GM19351 (cell line): Measurements from ENCODE around the gene MCTP1.
A peak's percentile ranks its signal among the peaks of the same experiment; 100 is the strongest.

ENCODE experiments used
- ATAC-seq: cut with Tn5 transposase; IDR thresholded peaks from one replicate; pipeline ENCODE4 v1.9.1; 2021; ENCODE audit warnings: mild to moderate bottlenecking, moderate library complexity; ENCODE audit not compliant: unreplicated experiment

Gene MCTP1

DNA sequence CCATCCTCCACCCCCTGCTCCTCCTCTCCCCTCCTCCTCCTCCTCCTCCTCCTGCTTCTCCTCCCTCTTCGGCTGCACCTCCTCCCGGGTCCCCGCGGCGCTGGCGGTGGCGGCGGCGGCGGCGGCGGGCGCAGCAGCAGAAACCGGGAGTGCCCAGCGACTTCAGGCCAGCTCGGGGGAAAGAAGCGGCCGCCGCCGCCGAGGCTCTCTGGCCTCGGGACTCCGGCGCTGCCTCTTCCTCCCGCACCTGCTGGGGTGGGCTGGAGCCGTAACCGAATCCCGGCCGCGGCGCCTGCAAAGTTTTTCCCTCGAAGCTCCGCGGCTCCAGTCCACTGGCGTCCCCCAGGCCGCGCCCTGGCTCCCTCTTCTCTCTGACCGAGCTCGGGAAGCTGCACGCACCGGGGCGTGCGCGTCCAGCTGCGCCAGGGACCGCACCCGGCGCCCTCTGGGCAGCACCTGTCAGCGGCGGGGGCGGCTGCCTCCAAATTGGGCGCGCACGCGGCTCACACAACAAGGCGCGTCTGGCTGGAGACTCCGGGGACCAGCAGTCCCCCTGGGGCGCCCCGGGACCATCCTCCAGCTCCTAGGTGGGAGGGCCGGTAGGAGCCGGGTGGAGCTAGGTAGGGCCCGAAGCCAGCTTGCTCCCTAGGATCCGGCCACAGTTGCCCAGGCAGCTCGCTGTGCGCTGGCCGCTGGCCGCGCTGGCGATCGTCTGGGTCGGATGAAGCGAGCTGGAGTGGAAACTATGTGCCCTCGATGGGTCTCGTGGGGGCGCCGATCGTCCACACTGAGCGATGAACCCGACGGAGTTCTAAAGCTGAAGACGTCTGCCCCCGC lies at the start of gene MCTP1:
Gene MCTP1 (minus strand): TSS at position 523 of the 837 bp plus-strand sequence.
- ATAC-seq, result peak; percentile 32

DNA sequence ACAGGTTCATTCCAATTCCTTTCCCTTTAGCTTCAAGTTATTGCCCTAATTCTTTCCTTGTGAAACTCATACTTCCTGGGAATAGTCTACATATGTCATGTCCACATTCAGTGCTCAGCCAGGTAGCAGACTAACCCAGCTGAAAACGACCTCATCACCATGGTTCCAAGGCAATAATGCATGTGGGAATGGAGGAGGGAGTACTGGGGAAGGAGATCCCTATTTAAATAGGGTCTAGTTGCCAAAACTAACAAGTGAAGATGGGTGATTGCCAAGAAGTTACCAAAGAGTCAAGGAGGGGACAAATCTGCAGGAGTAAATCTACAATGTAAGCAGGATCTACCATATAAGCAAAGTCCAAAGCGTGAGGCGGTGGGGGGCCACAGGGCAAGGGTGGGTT lies 47.3 kb upstream of the MCTP1 start:
- no peak for ATAC-seq

DNA sequence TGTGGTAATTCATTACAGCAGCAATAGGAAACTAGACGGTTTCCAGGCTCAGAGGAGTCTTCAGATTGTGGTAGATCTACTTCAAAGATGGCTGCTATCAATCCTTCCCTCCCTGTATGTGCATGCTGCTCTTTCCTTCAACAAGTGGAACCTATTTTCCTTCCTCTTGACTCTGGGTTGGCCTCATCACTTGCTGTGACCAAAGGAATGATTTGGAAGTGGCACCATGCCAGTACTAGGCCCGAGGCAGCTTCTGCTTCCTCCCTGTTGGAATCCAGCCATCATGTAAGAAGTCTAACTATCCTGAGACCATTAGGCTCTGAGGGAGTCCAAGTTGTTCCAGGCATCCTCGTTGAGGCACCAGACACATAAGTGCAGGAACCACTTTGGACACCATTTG lies 46.5 kb upstream of the MCTP1 start:
- no peak for ATAC-seq

DNA sequence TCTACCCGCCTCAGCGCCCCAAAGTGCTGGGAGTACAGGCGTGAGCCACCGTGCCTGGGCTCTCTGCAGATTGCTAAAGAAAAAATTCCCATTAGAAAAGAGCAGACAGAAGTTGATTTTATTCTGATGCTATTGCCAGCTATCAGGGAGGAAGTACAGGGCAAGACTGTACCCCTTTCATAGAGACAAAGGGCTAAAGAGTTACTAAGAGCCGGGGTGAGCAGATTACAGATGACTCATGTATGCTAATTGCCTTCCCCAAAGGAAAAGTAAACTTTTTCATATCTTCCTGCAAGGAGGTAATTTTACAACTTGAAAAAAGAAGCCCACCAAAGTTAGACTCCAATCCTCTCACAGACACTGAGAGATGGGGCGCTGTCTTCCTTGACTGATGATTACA lies 42.3 kb upstream of the MCTP1 start:
- no peak for ATAC-seq

DNA sequence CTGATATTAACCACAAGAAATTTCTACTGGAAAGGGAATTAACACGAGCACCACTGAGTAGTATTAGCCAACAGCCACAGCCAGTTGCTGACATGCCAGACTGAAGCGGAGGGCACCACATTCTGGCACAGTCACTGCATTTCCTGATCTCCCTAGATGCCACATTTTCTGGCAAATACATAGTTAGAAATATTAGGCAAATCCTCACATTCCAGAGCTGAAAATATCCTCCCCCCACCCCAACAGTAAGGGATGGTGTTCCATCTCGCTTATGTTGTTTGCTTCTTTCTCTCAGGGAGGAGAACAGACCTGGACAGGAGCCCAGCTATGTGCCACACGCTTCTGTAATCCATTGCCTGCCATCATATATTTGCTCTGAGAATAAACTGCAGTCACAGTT lies 32.8 kb upstream of the MCTP1 start:
- no peak for ATAC-seq

DNA sequence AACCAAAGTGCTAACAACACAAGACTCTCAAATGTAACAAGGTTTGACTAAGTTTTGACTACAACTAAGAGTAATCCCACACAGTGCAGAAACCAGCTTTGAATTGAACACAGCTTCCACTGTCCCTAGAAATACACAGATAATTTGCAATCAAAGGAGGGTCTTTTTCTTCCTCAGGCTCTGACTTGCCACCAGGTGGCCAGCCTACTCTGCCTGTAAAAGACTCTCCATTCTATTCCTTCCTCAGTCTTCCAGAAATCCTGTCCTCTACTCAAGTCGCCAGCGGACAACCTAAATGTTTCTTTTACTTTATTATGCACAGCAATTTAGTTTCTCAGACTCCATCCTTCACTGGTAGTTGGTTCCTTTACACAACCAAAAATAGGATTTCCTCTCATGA lies 32.2 kb upstream of the MCTP1 start:
- no peak for ATAC-seq

DNA sequence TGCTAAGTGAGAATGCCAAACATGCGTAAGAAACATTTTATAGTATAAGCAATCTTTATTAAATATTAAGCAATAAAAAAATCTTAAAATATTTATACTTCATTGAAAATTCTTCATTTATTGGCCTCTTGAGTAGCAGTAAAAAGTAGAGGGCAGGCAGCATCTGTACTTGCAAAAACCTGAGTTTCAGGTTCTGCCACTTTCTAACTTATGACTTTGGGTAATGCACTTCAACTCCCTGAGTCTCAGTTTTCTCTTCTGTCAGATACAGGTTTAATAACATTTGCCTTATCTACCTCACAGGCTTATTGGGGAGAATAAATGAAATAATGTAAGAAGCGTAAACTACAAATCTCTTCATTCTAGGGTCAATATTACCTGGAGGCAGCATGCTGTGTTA lies 19.8 kb upstream of the MCTP1 start:
- ATAC-seq, result no peak

DNA sequence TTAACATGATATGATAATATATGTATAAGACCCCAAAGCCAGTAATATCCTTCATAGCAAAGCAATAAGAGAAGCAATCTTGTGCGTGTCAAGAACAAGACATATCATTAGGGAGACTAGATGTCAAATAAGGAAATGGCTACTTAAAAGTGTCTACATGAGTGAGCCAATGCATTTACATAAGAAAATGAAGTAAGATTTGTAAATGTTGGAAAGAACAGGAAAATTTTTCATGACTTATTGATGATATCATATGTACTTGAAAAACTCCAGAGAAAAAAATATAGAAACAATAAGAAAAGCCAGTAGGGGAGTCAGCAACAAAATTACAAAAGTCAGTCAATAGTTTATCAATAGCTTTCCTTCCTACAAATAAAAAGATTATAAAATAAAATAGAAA lies 13.8 kb upstream of the MCTP1 start:
- no peak for ATAC-seq

DNA sequence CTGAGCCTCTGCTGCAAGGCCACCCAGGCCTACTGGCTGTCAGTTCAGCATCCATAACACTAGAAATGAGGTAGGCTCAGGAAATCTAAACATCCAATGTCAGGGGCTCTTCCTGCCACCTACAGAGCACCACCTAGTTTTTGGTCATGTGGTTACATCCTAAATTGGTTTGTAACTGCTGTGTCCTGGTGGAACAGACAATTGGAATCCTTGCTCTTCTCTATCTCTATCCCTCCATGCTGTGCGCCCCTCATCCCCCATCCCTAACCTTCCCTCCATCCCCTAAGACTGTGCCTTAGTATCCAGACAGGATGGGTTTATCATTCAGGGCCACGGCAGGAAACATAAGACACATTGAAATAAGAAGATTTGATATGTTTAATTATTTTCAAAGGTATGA lies 11.4 kb upstream of the MCTP1 start:
- ATAC-seq, result no peak

DNA sequence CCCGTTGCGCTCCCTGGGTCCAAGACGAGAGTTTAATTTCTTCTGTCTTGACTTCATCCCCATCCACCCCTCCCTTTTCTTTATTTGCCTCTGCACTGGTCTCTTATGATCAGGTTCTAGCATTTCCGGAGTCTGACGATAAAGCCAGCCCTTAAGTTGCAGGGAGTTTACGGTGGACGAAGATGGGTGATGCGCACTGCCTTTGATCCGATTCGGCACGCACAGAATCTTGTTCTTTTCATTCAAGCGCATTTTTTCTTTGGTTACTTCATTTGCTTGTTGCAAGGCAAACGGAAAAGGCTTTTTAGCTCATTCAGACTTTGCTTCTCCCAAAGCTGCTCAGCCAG lies 488 bp upstream of the MCTP1 start:
- ATAC-seq, result peak; percentile 4

DNA sequence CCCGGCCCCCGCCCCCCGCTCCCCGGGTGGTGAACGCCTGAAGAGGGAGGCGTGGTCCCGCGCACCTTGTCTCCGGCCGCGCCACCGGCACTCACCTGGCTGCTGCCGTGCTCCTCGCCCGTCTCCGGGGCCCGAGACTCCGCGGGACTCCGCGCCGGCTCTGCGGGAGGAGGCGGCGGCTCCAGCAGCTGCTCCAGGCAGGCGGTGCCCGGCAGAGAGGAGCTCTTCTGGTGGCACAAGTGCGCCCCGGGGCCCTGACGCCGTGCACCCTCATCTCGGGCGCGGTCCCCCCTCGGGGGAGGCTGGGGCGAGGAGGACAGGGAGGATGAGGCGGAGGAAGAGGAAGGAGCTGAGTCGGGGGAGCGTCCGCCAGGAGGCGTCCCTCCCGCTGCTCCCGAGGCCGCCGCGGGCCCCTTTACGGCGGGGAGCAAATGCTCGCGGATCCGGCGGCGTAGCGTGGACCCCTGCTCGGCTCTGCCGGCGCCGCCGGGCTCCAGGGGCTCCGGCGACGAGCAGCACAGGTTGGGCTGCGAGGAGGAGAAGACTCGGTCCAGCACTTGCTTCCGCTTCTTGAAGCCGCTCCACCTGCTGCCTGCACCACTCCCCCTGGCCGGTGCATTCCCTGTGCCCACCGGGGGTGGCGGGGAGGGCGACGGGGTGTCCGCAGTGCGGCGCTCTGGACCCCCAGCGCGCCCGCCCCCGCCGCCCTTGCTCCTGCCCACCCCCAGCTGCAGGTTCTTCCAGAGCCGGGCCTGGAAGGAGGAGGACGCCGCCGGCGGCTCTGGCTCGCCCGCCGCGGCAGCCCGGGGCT lies 928 bp downstream of the MCTP1 start:
- peak; percentile 56 for ATAC-seq

DNA sequence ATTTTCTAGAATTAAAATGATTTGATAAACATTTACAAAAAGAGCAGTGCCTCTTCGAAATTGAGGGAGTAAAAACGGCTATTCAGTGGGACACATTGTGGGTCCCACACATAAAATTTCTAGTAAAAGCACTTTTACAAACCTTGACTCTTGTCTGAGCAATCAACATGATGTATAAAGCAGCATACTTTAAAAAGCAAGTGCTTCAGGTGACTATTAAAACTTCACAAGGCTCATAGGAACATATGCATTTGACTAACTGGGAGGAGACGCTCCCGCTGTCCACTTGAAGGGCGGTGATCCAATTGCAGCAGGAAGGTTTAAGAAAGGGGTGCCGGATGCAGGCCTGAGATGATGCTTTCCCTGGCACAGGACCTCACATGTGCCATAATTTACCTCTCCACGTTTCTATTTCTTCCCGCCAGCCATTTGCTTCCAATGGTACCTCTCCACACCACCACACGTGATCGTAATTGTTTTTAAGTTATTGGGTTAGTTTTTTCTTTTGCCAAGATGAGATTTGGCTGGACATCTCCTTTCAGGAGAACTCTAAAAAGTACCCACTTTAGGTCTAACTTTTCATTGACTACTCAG lies 1.8 kb downstream of the MCTP1 start:
- ATAC-seq, result no peak

DNA sequence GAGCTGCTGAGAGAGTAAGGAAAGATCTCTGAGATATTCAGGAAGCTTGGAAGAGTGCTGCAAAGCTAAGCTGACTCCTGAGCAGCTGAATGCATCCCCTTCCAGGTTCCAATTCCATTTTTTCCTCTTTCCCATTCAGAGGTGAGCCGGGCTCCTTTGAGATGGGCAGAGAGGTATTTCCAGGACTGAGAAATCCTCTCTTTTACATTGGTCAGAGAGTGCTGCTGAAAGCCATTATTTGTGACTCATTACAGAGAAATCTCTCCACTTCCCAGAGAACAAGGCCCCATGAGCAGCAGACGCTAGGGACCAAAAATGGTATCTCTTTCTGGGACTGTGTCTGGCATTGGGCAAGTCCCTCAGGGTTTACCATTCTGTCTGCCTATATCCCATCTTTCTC lies 3.7 kb downstream of the MCTP1 start:
- ATAC-seq, result no peak

DNA sequence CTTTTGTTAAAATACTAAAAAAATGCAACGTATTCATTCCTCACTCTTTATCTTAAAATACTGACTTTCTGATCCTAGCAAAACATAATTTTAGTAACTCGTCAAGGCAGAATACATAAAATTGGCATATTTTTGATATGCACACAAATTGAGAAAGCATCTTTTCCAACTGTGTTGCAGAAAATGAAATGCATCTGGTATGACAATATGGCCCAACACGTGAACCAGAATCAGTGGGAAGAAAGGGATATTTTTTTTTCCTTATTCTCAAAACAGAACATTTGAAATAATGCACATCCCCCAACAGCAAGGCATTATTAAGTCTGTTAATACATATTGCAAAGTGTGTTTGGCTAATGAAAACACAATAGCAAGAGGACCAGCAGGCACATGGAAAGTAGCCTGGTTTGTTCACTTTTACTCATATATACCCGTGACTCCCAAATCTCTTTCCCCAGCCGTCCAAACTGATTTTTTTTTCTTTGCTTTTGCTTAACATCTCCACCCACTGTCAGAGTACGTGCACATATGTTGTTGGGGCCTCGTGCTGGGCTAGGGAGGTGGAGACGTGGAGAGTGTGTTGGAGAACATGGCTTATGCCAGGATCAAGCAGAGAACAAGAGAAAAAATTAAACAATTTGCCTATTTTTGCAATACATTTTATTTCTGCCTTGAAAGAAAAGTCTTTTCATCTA lies 4.3 kb downstream of the MCTP1 start:
- no peak for ATAC-seq

DNA sequence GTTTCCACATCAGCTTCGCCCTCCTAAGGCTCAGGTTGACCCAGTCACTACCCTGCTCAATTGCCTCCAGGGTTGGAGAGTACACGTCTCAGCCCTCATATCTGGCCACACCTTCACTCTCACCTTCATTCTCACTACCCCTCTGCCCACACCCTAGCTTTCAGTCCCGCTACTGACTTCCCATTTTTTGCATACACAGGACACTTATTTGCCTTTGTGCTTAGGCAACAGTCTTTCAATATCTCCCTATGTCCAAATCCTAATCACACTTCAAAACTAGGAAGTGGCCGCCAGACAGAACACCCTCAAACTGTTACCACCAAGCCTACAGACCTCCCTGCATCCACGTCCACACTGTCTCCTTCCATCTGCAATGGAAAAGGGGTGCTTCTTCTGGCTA lies 10.9 kb downstream of the MCTP1 start:
- ATAC-seq, result peak; percentile 50

DNA sequence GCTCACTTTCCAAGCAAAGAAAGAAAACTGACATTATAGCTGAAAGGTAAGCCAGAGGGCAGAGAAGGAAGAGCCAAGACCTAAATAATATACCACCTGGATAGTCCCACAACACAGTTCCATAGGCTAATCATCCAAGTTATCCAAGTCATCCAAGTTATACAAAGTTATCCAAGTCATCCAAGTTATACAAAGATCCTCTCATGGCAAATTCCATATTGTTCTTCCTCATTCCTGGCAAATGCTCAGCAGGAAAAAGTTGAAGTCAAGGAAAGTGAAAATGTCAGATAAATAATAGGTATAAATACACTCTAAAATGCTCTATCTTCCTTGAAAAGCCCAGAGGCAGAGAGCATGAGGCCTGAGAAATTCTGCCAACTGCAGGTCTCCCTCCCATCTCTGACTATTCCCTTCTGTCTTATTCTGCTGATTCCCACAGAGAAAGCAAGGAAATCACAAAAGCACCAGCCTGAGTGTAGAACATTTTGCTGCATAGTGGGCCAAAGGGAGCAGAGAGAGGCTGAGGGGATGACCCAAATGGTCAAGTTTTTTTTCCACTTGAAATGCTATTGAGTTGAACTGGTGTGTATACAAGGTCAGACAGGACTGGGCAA lies 12.5 kb downstream of the MCTP1 start:
- no peak for ATAC-seq

DNA sequence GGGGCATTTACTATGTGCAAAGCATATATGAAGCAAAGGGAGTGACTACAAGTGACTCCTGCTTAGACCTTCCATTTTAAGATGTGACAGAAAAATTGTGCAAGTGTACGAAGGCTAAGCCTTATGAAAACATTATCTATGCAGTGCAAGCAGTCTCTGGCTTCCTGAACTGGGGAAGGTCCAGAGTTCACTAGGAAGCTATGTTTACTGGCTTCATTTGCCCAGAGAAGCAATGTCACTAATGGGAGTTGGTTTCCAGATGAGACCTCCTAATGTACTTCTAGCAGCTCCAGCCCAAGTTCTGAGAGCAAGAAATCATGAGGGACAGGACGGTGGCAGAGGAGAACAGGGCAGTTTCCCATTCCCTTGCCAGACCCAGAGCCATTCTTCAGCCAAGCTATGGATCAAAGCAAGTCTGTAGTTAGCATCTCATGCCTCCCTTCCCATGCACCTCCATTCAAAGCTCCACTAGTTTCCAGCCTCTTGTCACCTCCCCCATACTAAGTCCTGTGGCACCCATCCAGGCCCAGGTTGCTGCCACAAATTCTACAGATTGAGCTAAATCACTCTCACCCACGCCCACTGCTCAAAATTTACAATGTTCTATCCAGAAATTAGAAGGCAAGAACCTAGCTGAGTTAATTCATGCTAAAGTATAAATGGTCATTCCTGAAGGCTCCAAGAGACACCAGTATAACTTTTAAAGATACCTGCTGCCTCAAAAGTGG lies 21.8 kb downstream of the MCTP1 start:
- no peak for ATAC-seq

DNA sequence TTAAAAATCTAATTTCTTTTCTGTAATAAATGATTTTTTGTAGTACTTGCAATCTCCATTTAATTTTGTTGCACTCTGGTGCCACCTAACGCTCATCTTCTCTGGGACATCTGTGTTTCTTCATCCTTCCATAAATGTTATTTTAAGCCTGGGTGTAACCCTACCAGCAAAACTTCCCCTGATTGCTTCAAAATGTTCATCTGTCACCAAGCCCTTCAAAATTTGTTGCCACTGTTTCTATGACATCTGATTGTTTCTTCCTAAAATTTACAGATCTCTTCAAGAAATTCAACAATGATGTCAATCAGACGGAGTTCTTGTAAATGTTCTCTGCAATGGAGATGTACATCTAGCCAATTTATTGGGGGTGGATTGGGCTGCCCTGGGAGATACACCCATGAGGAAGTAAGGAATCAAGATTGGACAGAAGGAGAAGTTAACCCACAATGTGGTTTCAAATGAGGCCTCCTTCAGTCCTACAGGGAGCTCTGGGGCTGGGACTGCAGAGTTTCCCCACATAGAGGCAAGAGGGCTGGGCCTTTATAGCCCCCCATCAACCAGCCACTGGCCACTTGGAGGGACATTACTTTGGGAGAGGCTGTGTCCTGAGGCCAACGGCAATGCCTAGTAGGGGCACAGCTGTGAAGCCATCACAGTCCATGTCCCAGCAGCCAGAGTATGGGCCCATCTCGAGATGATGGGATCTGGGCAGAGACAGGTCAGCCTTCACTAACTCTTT lies 23.3 kb downstream of the MCTP1 start:
- ATAC-seq, result no peak

DNA sequence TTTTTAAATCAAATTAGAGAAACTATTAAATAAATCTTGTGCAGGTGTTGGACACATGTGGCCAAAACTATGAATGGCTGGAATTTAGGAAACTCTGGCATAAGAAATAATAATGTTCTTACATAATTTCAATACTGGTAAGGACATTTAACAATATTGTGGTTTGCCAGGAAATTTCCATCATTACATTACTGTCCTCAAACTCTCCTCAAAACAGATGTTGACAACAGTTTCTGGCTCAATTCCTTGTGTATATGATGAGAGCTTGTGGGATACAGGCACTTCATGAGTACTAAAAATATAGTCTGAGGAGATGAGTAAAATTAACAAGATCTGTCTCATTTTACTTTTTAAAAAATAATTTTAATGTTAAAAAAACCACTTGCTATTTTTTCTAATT lies 27.9 kb downstream of the MCTP1 start:
- ATAC-seq, result no peak

DNA sequence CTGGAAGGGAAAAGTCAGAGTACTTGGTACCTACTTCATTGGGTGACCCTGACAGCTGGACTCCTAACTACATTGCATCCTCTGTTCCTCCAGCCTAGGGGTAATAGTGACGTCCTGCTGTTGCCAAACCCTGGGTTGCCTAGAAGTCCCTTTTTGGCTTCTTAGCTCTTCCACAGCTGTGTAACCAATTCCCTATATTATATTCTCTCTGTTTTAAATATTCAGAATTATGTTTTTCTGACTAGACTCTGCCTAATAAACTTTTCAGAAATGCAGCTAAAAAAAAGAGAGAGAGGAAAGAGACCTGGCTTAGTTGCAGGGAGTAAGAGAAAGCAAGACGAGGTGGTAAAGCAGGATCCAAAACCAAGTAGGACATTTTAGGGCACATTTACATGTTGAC lies 28.4 kb downstream of the MCTP1 start:
- no peak for ATAC-seq
